Epithelial cell of esophagus (primary cell): Measurements from ENCODE around the gene CARHSP1.

Experiments
- DNase-seq: peaks from one replicate; pipeline ENCODE4 v3.0.0; 2010; ENCODE audit warnings: low read depth
- H3K4me3 ChIP-seq: 2 replicates; pipeline ENCODE4 v1.5.1; 2011; ENCODE audit warnings: mild to moderate bottlenecking, low read length, control low read depth
- CTCF ChIP-seq: IDR thresholded peaks from 2 replicates; pipeline ENCODE4 v1.5.1; 2011; ENCODE audit warnings: low read depth, mild to moderate bottlenecking, low read length, control low read depth, inconsistent platforms; ENCODE audit not compliant: insufficient read depth; ENCODE audit errors: missing control alignments

Gene CARHSP1

DNA sequence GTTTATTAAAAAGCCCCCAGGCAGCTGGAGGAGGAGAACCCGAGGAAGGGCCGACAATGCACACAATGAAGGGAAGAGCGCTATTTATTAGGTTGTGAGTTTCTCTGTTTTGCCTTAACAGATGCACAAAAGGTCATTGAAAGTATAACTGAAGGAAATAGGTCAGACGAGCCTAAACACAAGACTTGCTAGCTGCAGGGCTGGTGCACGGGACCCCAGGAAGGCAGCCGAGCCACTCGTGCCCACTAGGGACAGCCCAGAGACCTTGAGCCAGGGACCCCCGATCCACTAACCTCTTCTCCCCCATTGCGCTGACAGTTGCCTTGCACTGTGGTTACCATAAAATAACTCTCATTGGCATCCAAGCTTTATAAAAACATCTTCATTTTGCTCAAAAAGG is 24.6 kb upstream of the CARHSP1 start:
- no peak for DNase-seq
- no peak overlapping the region for H3K4me3 ChIP-seq
- TF ChIP-seq CTCF, result no peak

DNA sequence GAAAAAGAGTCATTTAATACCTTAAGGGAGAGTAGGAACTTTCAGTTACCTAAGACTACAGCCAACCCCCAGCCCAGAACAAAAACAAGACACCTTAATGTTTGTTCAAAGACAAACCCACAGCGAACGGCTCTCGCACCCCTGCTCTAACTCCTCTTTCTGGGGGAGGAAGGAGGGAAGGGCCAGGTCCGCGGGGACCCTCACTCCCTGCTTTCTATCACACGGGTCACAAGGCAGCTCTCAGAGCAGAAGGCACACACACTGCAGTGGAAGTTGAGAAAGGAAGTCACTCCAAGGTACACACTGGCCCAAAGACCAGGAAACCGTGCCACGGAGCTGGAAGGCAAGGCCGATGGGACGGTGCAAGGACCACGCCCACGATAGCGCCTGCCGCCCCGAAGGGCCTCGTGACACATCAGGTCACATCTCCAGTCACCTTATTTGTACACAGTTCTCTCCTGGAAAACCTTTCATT is 23.3 kb upstream of the CARHSP1 start:
- TF ChIP-seq CTCF, result no peak
- DNase-seq, result no peak
- H3K4me3 ChIP-seq, result no peak overlapping the region

- H3K4me3 ChIP-seq, result no peak overlapping the region
- no peak for TF ChIP-seq CTCF
- DNase-seq, result no peak
Observed at GRCh38 chr16:8890549-8890921, 21.7 kb upstream of the CARHSP1 start.

DNA sequence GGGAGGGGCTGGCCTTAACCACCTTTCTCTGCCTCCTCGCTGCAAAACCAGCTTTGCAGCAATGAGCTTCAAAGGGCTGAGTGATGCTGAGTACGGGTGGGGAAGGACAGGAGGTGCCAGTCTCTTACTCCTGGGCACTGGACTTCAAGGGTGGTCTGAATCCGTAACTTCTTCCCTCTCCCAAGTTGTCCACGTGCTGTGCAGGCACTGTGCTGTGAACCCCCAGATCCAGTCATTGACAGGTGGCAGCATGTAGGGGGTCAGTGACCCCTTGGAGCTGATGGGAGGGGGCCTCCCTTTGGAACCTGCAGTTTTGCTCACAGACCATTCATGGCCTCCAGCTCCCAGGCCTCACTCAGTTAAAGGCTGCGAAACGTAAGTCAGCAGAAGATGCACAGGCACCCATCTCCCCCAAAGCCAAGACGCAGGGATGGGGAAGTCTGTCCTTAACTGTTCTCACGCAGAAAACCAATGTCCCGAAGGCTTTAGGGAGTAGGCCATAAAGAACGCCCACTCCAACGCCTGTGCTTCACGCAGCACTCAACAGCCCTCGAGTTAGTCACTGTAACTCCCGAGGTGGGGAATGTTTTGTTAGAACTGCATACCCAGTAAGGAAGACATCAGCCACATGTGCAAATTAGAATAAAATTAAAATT is 21.2 kb upstream of the CARHSP1 start:
- no peak for DNase-seq
- TF ChIP-seq CTCF, result no peak
- no peak overlapping the region for H3K4me3 ChIP-seq

DNA sequence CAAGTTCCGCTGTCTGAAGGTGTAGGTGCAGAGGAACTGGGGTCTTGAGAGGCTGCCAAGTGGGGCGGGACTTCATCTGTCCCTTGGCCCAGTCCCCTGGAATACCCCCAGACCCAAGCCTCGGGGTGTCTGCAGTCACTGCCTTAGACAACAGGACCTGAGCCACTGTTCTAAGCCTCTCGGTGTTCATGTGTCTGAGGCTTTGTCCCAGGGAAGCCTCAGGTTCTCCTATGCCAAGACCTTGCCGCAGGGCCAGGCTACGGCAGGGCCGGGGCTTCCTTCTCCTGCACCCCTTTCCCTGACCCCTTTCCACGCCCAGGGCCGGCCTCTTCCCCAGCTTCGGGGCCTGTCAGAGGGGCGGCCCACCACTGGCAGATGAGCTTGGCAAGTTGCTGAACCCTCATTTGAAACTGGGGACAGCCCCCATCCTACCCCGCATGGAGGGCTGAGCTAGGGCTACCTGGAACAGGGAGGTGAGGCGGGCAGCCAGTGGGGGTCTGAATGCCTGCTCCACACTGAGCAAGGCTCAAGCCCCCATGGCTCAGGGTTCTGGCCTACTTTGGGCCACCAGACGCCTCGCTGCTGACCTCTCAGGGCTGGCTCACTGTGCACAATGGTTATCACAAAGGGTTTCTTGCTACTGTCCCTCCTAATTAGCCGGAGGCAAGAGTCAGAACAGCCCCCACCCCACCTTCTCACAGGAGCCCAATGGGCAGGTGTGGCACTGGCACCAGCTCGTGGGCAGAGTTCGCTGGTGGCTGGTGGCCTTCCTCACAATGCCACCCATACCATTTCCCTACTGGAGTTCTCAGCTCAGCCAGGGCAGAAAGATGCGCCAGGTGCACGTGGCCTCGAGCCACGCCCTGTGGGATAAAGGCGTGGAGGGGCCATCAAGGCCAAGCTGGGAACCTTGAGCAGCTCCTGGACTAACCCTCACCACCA is 20.4 kb upstream of the CARHSP1 start:
- no peak for DNase-seq
- no peak overlapping the region for H3K4me3 ChIP-seq
- no peak for TF ChIP-seq CTCF

DNA sequence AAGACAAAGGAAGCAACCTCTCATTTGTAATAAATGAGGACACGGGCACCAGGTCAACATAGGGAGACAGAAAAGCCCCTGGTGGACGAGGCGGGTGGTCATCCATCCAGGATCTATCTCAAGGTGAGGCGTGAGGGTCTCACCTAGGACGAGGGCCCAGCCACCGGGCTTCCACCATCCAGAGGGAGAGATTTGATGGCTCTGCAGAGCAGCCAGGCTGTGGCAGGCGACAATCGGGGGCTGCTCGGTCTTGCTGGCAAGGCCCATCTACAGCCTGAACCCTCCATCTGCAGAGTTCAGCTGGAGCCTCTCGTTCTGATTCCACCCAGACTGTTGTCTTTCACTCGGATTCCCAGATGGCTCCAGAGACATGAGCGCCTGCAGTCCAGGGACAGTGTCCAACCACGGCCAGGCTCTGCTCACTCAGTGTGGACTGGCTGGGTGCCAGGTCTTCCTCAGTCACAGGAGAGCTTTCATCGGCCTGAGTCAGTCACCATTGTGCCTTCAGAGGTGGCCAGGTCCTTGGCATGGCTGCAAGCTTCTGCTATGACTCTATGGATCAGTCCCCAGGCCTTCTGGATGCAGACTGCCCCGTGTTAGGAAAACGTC is 19.2 kb upstream of the CARHSP1 start:
- H3K4me3 ChIP-seq, result no peak overlapping the region
- peak; percentile 34 for DNase-seq
- TF ChIP-seq CTCF, result no peak

DNA sequence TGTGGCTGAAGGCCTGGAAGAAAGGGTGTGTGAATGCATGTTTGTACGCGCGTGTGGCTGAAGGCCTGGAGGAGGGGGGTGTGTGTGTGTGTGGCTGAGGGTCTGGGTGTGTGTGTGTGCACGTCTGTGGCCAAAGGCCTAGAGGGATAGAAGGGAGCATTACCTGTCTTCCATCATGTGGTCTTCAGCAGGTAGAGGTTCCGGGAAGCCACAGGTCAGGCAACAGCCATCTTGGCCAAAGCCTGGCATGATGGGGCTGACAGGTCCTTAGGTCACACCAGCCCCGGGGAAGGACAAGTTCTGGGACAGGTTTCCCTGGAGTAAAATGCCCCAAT is 18.6 kb upstream of the CARHSP1 start:
- no peak overlapping the region for H3K4me3 ChIP-seq
- no peak for TF ChIP-seq CTCF
- DNase-seq, result no peak
